PFSK-1 (cell line): ENCODE results near the gene RPP14.
A peak's percentile ranks its signal among the peaks of the same experiment; 100 is the strongest.

Source experiments
- FOXP2 ChIP-seq: optimal IDR thresholded peaks from 2 replicates; pipeline ENCODE3; 2011; ENCODE audit warnings: borderline replicate concordance, control low read depth, inconsistent platforms; ENCODE audit not compliant: insufficient read depth; ENCODE audit errors: extremely low read length, extremely low read depth
- POLR2AphosphoS5 ChIP-seq: IDR thresholded peaks from 2 replicates; pipeline ENCODE4 v1.6.1; 2012; ENCODE audit warnings: low read depth, mild to moderate bottlenecking, control low read depth, low read length, moderate library complexity
- REST ChIP-seq, 2 experiments: IDR thresholded peaks; 2 replicates each; pipeline versions ENCODE4 v1.6.1 to v1.8.0; 2011 to 2012; ENCODE audit warnings: low read depth in 2 of 2, low read length in 2 of 2, control low read depth in 1 of 2, inconsistent platforms in 1 of 2, mild to moderate bottlenecking in 1 of 2, moderate library complexity in 1 of 2; ENCODE audit not compliant: insufficient read depth in 1 of 2
- SIN3A ChIP-seq: IDR thresholded peaks from 2 replicates; pipeline ENCODE4 v1.6.1; 2012; ENCODE audit warnings: mild to moderate bottlenecking, low read length, moderate library complexity, borderline replicate concordance; ENCODE audit not compliant: insufficient read depth
- TAF1 ChIP-seq: IDR thresholded peaks from 2 replicates; pipeline ENCODE4 v1.6.1; 2012; ENCODE audit warnings: low read length, control low read depth, borderline replicate concordance; ENCODE audit not compliant: insufficient read depth

- peak; percentile 86 for TF ChIP-seq POLR2AphosphoS5
- TF ChIP-seq REST (IDR thresholded peaks at IDR 0.05; ENCODE audit: insufficient read depth in 1 of 2, low read depth in 2 of 2, low read length in 2 of 2) = no peak
- peak; percentile 69; the same call in 1 of the 2 replicates for TF ChIP-seq TAF1
- TF ChIP-seq FOXP2 = peak; percentile 86
- no peak for TF ChIP-seq SIN3A
Measured at GRCh38 chr3:58305882-58306711, at the start of gene RPP14, which contains the start of gene HTD2.
